HL-60 (cell line): Measurements from ENCODE around the gene CRIP2.

Source experiments
- GABPA ChIP-seq: IDR thresholded peaks from 2 replicates; pipeline ENCODE4 v1.6.1; 2012; ENCODE audit warnings: low read depth
- POLR2AphosphoS5 ChIP-seq: IDR thresholded peaks from 2 replicates; pipeline ENCODE4 v1.6.1; 2012; ENCODE audit warnings: low read depth
- SPI1 ChIP-seq: IDR thresholded peaks from 2 replicates; pipeline ENCODE4 v1.6.1; 2012; ENCODE audit warnings: low read depth, mild to moderate bottlenecking, borderline replicate concordance
- TF ChIP-seq, protein P1 (sequence below): IDR thresholded peaks from one replicate; pipeline ENCODE4 v1.5.1; 2011; ENCODE audit warnings: low read length, control low read depth, inconsistent platforms; ENCODE audit not compliant: insufficient read depth
- TF ChIP-seq, protein P2 (sequence below): IDR thresholded peaks from 2 replicates; pipeline ENCODE4 v1.6.1; 2012; ENCODE audit warnings: low read depth; ENCODE audit not compliant: insufficient replicate concordance

DNA sequence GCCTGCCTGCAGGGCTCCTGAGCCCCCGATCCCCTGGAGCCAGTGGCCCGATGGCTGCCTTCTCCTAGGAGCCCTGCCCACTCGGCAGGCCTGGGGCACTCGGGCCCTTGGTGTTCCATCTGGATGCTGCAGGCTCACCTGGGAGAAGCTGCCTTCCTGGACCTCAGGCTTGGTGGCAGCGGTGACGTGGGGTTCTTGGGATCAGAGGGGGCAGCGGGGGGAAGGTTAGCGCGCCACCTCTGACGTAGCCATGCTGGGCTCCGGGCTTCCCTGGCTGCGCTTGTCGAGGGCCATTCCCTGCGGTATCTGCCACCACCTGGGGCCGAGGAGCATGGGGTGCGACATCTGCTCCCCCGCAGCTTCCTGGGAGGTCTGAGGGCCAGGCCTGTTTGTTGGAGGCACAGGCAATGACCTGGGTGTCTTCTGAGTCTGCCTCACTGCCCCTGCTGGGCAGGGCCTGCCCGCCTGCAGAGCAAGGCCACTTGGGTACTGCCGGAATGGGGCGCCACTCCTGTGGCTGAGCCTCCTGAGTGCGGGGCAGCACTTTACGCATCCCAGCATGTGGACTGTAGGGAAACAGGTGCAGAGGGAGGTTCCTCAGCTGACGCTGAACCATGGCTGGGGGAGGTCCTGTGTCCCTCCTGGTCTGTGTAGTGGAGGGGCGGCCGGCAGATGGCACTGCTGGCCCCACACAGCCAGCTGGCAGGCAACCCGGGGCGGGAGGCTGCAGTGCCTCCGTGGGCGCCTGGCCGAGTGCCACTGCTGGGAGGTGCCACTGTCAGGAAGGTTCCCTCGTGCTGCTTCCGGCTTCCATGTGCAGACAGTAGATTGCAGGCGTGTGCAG is 34.7 kb upstream of the CRIP2 start:
- TF ChIP-seq, protein P1, sequence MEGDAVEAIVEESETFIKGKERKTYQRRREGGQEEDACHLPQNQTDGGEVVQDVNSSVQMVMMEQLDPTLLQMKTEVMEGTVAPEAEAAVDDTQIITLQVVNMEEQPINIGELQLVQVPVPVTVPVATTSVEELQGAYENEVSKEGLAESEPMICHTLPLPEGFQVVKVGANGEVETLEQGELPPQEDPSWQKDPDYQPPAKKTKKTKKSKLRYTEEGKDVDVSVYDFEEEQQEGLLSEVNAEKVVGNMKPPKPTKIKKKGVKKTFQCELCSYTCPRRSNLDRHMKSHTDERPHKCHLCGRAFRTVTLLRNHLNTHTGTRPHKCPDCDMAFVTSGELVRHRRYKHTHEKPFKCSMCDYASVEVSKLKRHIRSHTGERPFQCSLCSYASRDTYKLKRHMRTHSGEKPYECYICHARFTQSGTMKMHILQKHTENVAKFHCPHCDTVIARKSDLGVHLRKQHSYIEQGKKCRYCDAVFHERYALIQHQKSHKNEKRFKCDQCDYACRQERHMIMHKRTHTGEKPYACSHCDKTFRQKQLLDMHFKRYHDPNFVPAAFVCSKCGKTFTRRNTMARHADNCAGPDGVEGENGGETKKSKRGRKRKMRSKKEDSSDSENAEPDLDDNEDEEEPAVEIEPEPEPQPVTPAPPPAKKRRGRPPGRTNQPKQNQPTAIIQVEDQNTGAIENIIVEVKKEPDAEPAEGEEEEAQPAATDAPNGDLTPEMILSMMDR: no peak
- TF ChIP-seq GABPA: 0 out of 2 replicates have a peak, but pooled peaks have one; percentile 23
- peak; percentile 38; the same call in 1 of the 2 replicates for TF ChIP-seq POLR2AphosphoS5
- TF ChIP-seq, protein P2, sequence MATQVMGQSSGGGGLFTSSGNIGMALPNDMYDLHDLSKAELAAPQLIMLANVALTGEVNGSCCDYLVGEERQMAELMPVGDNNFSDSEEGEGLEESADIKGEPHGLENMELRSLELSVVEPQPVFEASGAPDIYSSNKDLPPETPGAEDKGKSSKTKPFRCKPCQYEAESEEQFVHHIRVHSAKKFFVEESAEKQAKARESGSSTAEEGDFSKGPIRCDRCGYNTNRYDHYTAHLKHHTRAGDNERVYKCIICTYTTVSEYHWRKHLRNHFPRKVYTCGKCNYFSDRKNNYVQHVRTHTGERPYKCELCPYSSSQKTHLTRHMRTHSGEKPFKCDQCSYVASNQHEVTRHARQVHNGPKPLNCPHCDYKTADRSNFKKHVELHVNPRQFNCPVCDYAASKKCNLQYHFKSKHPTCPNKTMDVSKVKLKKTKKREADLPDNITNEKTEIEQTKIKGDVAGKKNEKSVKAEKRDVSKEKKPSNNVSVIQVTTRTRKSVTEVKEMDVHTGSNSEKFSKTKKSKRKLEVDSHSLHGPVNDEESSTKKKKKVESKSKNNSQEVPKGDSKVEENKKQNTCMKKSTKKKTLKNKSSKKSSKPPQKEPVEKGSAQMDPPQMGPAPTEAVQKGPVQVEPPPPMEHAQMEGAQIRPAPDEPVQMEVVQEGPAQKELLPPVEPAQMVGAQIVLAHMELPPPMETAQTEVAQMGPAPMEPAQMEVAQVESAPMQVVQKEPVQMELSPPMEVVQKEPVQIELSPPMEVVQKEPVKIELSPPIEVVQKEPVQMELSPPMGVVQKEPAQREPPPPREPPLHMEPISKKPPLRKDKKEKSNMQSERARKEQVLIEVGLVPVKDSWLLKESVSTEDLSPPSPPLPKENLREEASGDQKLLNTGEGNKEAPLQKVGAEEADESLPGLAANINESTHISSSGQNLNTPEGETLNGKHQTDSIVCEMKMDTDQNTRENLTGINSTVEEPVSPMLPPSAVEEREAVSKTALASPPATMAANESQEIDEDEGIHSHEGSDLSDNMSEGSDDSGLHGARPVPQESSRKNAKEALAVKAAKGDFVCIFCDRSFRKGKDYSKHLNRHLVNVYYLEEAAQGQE: no peak
- TF ChIP-seq SPI1: no peak
